HG03342 (cell line): ENCODE measurements around the gene TMEM207.
"Not testable (repeated sequence)": the region's sequence is repeated elsewhere in the genome, so short reads cannot be mapped to it uniquely, and the experiment has no call there.

ENCODE experiments used
- ATAC-seq: cut with Tn5 transposase; IDR thresholded peaks from one replicate; pipeline ENCODE4 v1.9.1; 2021; ENCODE audit warnings: mild to moderate bottlenecking, moderate library complexity; ENCODE audit not compliant: unreplicated experiment

The TMEM207 gene

GRCh38 chr3:190449801-190450200, at the start of gene TMEM207:
TSS of gene TMEM207 (minus strand) at chr3:190449901. CDS start at chr3:190449809, 92 bp downstream.
- no peak for ATAC-seq

GRCh38 chr3:190499122-190499521, 49.4 kb upstream of the TMEM207 start:
- no peak for ATAC-seq

DNA sequence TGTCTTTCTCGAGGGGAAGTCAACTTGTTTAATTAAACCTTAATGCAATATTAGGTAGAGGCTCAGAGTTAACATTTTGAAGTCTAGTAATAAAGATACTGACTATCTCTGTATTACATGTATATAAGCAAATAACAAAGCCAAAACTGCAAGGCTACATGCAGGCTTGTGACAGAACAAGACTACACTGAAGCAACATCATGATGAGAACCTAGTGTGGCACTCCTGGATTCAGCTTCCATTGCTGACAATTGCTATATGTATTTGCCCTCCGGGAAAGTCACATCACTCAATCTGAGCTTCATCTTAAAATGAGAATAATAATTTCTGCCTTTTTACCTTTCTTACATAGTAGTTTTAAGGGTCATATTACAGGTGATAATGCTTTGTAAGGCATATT, 48.6 kb upstream of the TMEM207 start:
- ATAC-seq = no peak

- ATAC-seq = no peak
These were observed 48.1 kb upstream of the TMEM207 start for GRCh38 chr3:190497811-190498210.

DNA sequence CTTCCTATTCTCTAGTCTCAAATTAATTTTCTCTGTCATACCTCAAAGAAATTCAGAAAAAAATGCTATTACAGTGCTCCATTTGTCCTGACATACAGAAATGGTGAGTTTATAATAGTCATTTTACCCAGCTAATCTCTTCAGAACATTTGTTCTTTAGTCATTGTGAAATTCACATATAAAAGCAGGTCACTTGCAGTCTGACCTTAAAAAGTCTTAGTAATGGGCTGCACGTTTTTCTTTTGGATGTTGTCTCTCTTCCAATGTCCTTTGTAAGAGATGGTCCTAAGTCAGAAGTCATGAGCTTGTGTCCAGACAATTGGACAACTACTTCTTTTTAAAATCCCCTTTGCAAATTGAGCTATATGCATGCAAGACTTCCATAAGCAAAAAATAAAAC, 47.2 kb upstream of the TMEM207 start:
- ATAC-seq = no peak

- no peak for ATAC-seq
These were observed 46.1 kb upstream of the TMEM207 start for GRCh38 chr3:190495796-190496195.

GRCh38 chr3:190495354-190495753, 45.7 kb upstream of the TMEM207 start:
- ATAC-seq = no peak

DNA sequence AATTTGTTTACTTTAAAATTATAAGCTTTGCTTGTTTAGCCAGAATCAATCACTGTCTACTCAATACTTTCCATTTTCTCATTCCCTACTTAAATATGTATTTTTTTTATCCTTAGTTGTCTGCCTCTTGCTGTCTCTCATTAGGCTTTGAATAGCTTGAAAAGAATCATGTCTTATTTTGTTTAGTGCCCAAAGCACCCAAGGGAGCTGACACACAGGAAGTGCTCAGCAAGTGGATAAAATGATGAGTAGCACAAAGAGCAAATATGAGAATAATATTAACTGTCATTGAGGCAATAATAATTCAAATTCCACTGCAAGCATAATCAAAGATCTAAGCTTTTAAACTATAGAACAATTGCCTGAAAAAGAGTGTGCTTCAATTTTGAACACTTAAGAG, 45.2 kb upstream of the TMEM207 start:
- no peak for ATAC-seq

DNA sequence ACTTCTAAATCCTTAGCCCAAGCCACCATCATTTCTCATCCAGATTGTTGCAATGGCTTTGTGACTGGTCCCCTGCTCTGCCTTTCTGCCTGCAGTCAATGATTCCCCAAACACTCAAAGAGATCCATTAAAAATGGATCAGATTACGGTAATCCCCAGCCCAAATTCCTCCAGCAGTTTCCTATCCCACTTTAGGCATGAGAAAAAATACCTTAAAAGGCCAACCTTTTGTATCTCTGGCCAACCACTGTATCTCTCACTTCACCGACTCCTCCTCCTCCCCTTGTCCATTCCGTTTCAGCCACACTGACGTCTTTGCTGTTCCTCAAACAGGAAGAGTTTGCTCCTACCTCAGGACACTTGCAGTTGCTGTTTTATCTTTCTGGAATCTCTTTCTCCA, 43.3 kb upstream of the TMEM207 start:
- ATAC-seq = no peak

GRCh38 chr3:190492129-190492528, 42.4 kb upstream of the TMEM207 start:
- no peak for ATAC-seq

GRCh38 chr3:190491533-190492054, 41.9 kb upstream of the TMEM207 start:
- no peak for ATAC-seq

- ATAC-seq = no peak
These were observed 37.4 kb upstream of the TMEM207 start for GRCh38 chr3:190486908-190487607.

DNA sequence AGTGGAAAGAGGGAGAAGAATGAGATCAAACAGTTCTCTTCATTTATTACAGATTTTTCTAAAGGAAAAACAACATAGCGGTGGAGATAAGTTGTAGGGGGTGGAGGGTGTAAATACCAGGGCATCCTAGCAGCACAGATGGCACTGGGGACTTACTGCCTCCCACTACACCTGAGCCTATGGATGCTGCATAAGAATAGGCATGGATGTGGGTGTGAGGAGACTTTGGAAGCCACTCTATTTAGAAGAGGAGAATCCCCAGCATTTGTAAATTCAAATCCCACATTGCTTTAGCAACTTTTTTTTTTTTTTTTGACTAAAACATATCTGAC, 36.8 kb upstream of the TMEM207 start:
- no peak for ATAC-seq

DNA sequence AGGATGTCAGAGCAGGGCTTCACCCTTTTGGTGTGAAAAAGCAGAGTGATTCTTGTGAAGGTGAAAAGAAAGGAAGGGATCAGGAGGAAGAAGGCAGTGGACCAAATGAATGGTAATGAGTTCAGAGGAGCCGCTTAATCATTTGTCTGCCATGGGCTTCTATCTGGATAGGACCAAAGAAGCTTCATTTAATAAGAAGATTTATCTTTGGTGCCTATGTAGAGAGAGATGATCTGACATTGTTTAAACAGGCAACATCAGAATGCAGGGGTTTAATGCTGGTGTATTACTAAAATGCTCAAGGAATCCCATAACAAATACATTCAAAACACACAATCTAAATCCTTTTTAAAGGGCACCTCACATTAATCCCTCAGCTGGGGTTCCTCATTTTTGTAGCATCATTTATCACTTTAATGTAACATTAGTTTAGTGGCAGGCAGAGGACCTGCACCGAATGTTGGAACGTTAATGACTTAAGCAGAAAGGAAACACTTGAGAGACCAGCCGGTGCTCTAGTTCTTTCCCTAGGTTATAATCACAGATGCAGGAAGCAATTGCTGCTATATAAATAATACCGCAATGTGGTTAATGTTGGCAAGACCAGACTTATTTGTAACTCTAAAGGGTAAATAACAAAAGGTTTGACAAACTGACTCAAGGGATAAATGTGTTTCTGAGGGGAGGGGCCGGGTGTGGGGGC, 36.3 kb upstream of the TMEM207 start:
- no peak for ATAC-seq

GRCh38 chr3:190481779-190482178, 32.1 kb upstream of the TMEM207 start:
- ATAC-seq = no peak

DNA sequence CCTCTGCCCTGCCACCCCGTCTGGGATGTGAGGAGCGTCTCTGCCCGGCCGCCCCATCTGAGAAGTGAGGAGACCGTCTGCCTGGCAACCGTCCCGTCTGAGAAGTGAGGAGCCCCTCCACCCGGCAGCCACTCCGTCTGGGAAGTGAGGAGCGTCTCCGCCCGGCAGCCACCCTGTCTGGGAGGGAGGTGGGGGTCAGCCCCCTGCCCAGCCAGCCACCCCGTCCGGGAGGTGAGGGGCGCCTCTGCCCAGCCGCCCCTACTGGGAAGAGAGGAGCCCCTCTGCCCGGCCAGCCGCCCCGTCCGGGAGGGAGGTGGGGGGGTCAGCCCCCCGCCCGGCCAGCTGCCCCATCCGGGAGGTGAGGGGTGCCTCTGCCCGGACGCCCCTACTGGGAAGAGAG, 23.6 kb upstream of the TMEM207 start:
- not testable (repeated sequence) for ATAC-seq

GRCh38 chr3:190467922-190468321, 18.2 kb upstream of the TMEM207 start:
- no peak for ATAC-seq

DNA sequence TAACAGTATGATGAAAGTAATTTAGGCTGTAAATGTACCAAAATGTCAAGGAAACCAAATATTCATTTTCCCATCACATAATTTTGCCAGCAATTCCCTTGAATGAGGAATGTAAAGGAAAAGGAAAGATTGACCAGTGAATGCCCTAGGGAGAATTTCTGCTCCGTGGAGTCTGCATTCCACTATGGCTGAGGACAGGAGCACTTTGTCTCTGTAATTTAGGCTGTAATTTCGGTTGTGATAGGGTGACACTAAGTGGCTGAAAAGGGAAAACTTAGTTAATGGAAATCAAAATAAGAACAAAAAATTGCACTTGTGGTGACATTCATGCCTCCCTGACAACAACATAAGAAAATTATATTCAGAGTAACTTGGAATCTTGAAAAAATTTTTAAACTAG, 8.3 kb upstream of the TMEM207 start:
- ATAC-seq = no peak

- ATAC-seq = no peak
These were observed 7.1 kb upstream of the TMEM207 start for GRCh38 chr3:190456770-190457169.

GRCh38 chr3:190455828-190456227, 6.1 kb upstream of the TMEM207 start:
- no peak for ATAC-seq

- no peak for ATAC-seq
These were observed 1.4 kb downstream of the TMEM207 start for GRCh38 chr3:190448256-190448655.

GRCh38 chr3:190446573-190447279, 3.0 kb downstream of the TMEM207 start:
- no peak for ATAC-seq
